GM21515 (cell line): Measurements from ENCODE around the gene CHSY1.
"Not testable (repeated sequence)": the region's sequence is repeated elsewhere in the genome, so short reads cannot be mapped to it uniquely, and the experiment has no call there.

Experiments used
- ATAC-seq: cut with Tn5 transposase; IDR thresholded peaks from one replicate; pipeline ENCODE4 v1.9.1; 2021; ENCODE audit not compliant: unreplicated experiment

The CHSY1 gene

DNA sequence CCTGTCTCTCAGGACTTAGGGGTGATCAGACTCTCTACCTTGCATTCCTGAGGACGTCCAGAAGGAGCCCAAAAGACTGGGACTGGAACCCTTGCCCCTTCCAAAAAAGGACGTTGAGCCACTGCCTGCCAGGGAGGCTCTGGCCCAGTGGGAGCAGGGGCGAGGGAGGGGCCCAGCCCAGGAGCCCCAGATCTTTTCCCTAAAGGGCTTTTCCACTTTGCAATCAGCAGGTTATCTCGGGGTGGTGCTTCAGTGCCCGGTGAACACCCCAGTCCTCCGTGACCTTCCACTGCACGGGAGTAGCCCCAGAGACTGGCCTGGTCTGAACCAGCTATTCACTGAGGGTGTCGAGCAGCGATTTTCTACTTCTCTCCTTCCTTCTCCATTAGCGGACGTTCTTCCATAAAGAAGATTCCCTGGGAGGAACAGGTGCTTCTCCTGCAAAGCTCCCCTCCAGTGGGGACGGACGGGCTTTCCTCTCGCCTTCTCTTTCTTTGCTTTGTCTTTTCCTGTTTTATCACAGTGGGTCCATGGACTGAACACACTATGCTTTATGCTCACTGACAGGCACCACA is 113.7 kb downstream of the CHSY1 start:
- ATAC-seq: no peak

DNA sequence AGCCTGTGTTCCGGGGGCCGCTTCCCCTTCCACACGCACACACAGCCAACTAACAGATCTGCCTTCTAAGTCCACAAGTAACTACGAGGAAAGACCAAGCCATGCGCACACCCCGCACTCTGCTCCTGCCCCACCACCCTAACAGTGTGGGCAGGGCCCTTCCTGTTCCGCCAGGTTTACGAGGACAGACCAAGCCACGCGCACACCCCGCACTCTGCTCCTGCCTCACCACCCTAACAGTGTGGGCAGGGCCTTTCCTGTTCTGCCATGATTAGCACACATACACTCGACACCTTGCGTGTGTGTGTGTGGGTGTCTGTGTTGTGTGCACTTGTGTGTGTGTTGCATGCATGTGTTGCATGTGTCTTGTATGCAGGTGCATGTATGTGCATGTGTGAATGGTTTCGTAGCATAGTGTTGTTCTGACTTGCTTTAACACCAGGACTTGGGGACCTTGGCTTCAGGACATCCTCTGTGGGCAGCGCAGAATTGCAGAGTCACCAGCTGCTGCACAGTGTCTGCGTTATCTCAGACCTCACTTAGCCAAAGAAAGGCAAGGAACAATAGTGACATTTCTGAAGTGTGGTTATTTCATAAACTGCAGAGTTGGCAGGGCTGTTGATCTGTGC is 114.4 kb downstream of the CHSY1 start:
- ATAC-seq: no peak

DNA sequence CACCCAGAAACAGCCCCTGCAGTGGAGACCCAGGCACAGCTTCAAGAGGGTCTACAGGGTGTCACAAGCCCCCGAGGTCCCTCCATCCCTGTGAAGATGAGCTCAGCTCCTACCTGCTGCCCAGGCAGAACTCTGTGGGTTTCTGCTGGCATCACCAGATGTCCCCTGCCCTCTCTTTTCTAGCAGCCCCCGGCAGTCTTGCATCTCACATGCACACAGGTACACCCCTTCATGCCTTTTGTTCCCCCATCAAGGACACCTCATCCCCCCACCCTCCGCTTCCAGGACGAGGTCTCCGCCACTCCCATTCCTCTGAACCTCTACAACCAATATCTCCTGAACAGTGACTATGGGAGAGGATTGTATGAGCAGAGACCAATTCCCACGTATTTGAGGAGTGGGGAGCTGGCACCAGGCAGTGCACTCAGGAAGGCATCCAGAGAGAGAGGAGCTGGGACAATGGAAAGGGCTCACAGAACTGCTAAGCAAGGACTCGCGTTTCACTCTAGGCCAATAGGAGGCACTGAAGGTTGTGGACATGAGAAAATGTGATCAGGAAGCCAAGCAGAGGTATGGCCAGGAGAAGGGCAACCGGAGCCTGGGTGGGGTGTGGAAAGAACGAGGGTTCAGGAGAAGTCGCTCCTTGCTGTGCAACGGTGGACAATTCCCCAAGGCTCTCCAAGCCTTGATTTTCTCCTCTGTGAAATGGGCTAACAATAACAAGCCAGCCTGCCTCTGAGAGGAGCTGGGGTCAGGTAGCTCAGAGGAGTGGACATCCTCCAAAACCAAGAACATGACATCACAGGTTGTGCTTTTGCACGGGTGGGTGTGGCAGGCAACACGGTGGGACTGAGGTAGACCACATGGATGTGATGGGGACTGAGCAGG is 115.2 kb downstream of the CHSY1 start:
- ATAC-seq: no peak

DNA sequence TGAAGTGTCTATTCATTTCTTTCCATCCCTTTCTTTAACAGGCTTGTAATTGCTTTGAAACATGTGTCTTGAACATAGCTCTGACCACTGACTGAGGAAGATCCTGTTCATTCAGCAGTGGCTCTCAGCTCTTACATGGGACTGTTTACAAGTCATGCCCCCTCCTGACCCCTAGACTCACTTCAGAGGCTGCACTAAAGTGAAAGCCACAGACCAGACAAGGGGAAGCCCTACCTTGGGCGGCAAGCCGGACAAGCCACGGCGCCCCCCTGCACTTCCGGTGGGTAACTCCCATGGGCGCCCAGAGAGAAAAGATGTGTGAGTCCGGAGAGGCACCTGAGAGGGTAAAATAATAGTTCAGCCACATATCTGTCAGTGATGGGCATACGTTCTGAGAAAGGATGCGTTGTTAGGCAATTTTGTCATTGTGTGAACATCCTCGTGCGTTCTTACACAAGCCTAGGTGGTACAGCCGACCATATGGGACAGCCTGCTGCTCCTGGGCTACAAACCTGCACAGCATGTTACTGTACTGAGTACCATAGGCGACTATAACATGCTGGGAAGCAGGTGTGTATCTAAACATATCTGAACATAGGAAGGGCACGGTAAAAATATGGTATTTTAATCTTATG is 116.2 kb downstream of the CHSY1 start:
- no peak for ATAC-seq

DNA sequence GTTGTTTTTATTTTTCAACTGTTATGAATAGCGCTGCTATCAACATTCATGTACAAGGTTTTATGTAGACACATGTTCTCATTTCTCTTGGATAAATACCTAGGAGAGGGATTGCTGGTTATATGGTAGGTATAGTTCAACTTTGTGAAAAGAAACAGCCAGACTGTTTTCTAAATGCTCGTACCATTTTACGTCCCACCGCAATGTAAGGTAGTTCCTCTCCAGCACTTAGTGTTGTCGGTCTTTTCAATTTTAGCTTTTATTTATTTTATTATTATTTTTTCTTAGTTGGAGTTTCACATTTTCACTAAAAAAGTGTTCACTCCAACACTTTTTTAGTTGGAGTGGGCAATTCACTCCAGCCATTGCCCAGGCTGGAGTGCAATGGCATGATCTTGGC is 117.1 kb downstream of the CHSY1 start:
- no peak for ATAC-seq

DNA sequence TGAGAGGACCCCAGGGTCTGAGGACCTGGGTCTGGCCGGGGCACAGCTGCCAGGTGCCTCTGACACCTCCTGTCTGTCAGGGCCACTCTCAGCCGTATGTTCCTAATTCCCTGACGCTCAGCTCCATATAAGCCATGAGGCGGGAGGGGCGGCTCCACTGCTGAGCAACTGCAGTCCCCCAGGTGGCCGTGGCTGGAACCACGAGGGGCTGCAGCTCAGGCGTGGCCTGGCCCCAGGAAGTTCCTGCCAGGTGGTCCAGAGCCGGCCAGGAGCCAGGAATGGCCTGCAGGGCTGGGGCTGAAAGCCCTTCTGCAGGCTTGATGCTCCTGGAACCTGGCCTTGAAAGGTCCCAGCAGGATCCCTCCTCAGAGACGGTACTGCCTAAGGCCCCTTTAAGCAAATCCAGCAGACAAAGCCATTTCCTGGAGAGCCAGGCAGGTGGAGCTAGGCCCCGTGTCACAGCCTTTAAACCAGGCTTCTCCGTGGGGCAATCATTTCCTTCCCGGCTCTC is 118.0 kb downstream of the CHSY1 start:
- no peak for ATAC-seq

DNA sequence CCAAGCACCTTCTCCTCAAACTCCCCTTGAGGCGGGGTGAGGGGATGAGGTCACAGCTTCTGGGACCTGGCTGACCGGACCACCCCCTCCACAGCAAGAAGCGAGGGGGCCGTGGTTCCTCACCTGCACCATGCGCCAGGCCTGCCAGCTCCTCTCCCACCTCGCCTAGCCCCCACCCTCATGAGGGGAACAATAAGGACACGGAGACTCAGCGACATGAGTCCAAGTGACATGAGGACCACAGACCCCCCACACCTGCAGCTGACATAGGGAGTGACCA is 118.7 kb downstream of the CHSY1 start:
- no peak for ATAC-seq

DNA sequence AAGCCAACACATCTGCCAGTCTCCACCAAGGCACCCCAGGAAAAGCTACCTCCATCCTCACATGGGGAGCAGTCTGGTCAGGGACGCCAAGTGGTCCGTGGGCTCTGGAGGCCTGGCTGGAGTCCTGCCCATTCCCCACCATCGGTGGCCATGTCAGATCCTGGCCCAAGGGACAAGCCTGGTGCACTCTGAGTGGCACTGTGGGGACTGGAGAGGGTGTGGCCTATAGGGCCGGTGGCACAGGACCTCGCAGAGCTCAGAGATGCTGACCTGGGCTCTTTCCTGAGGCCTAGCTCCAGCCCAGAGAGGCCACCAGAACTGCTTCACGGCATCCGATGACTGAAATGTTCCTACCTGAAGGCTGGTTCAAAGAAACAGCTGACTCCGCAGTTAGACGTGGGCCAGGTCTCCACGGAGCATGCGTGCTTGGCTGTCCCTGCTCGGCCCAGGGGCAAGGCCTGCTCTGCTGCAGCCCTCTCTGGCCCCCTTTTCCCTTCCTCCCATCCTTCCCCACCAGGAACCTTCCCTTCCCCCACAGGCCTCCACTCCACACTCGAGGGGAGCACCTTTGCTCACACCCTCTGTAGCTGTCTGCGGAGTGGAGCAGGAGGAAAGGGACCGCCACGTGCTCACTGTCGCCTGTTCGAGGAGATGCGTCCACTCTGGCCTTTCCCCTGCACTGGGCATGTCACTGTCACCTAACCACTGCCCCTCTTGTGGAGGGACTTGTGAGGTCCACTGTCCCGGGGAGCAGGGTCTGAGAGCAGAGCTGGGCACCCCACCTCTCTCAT is 119.3 kb downstream of the CHSY1 start:
- no peak for ATAC-seq

DNA sequence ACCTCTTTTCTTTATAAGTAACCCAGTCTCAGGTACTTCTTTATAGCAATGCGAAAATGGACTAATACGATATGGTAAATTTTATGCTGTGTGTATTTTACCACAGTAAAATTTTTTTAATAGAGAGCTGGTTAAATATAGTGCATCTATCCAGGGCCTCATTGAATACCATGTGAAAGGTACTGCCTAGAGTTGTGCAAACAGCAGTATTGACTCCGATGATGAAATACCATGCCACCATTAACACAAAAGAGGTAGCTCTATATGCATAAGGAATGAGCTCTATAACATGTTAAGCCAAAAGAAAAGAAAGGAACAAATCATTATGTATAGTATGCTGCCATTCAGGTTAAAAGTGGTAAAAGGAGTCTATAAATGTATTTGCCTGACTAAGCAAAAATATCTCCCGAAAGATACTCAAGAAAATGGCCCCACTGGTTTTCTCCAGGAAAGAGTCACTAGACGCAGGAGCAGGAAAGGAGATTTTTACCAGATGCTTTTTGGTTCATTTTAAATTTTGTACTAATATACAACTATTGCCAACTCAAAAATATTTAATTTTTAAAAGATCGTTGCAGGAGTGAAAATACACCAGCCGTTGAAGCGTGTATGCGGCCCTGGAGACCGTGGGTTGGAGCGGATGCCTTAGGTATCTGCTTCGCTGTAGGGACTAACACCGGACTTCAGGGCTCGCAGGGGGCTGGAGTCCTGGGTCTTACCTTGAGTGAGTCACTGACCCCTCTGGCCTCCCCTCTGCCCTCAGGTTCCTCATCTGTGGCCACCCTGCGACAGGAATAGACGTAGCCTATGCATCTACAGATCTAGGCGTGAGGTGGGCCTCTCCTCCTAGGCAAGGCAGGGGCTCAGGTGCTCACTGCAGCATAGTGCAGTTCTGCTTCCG is 120.1 kb downstream of the CHSY1 start:
- no peak for ATAC-seq

DNA sequence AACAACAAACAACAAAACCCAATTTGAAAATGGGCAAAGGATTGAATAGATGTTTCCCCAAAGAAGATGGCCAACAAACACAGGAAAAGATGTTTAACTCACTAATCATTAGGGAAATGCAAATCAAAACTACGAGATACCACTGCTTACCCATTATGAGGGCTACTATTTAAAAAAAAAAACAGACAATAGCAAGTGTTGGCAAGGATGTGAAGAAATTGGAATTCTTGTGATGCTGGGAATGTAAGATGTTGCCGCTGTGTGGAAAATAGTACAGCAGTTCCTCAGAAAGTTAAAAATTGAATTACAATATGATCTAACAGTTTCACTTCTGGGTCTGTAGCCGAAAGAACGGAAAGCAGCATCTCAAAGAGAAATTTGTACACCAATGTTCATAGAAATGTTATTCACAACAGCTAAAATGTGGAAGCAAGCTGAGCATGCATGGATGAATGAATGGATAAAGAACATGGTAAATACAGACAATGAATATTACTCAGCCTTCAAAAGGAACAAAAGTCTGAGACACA is 121.9 kb downstream of the CHSY1 start:
- ATAC-seq: no peak

DNA sequence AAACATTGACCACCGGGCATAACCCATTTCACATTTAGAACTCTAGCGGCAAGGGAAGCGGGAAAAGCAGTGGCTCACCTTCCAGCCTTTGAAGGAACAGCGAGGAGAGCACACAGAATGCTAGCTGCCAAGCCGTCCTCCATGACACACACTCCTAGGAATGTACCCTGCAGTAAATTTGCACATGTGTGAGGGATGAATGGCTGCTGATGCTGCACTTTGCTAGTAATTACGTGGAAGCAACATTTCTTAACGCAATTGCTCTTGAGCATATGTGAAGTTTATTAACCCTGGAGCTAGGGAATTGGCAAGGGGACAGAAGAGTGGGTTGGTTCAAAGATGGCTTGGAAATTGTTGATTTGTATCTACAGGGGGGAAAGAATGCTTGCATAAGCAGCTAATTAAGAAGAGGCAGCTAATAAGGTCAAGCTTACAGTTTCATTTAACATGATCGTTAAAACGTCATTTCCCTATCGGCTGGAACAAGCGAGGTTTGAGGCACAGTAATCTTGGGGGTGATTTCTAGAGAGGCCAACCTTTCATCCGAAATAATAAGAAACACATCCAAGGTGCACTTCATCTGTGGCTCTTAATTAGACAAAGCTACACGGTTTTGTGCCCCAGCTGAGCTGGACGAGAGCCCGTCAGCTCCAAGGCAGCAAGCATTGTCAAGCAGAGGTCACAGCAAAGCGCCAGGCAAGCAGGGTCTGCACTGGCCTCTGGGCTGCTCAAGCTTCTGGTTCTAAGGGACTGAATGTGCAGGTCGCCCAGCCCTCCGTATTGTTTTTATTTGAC is 123.4 kb downstream of the CHSY1 start:
- no peak for ATAC-seq

DNA sequence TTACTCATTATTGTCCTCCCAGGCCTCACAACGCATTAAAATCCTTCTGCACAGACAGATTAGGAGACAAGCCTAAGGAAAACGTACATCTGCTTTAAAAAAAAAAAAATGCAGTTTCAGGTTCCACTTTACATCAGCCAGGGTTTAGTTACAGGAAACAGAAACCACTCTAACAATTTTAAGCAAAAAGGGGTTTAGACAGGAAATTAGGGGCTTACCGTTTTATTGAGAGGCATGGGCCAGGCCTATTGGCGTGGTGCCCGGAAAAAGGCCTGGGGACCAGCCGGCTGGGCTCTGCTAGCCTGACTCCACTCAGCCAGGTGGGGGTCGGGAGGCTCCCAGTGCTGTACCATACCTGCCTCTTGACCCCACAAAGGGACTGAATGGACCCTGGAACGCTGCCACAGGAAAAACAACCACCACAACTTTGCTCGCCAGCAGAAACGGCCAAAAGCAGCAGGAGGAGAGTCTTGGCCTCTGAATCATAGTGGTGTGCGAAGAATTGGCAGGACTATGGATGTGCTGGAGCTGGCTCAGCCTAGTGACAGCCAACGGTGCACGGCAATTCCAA is 124.3 kb downstream of the CHSY1 start:
- peak; percentile 73 for ATAC-seq

DNA sequence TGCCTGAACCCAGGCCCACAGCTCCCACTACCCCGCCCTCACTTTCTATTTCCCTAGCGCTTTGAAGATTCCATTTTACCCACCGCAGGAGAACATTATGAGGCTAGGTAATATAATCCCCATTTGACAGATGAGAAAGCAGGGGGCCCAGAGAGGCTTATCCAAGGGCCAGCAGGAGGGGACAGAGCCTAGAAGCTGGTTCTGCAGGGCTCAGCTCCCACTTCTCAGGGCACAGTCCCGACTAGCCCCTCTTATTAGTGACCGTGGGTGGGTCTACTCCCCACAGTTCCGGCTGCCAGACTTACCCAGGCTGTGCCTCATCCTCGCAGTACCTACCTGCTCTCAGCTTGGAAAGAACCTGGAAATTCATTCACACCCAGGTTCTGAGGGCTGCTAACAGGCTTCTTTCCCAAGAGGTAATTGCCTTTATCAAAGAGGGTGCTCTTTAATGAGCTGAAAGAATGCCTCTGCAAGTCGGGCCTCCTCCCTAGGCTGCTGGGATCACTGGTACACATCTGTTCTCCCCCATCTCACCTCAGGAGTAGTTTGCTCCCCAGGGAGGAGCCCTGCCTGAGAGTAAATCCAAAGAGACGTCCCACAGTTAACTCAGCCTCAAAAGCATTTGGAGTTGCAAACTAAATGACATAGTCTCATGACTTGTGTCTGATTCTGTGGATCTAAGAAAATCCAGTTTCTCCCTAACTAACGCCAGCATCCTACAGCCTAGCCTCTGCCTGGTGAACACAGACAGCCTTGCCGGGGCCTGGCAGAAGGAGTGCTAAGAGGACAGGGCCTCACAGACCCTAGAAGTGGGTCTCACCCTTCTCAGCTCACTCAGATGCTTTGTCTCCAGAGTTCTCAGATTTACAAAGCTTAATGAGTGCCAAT is 125.0 kb downstream of the CHSY1 start:
- ATAC-seq: peak; percentile 41

DNA sequence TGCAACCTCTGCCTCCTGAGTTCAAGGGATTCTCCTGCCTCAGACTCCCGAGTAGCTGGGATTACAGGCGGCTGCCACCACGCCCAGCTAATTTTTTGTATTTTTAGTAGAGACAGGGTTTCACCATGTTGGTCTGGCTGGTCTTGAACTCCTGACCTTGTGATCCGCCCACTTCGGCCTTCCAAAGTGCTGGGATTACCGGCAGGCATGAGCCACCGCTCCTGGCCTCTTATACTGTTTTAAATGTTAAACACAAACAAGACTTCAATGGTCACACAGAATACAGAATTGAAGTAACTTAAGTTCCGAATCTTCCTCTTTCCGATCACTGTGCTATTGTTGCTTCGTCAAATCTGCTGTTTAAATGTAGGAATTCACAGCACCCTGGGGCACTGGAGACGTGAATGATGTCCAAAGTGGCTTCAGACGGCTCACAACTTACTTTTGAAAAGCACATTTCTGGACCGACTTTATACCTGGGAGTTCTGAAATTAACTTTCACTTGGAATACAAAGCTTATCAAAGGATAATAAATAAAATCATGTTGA is 125.9 kb downstream of the CHSY1 start:
- not testable (repeated sequence) for ATAC-seq
